Transverse colon (tissue), 4 donors: ENCODE results near the gene EHMT2. TPM values are rescaled to one million over a fixed set of nuclear protein-coding genes. Genes with fewer than 3 reads are reported as not detected.
"Not testable (repeated sequence)": the region's sequence is repeated elsewhere in the genome, so short reads cannot be mapped to it uniquely, and the experiment has no call there.

Experiments used
- DNase-seq: peaks from one replicate; pipeline ENCODE4 v3.0.0-alpha.2; 2019
- H3K27ac ChIP-seq, 4 donors: fragments of 200-600 bp; sonication (generic); 2 replicates each; pipeline ENCODE4 v1.5.1; 2016 to 2018; ENCODE audit warnings: inconsistent platforms in 4 of 4
- H3K27me3 ChIP-seq: fragments of 200-600 bp; sonication (generic); 2 replicates; pipeline ENCODE4 v1.5.1; 2017; ENCODE audit warnings: inconsistent platforms
- H3K36me3 ChIP-seq, 4 donors: fragments of 200-600 bp; sonication (generic); 2 replicates each; pipeline ENCODE4 v1.5.1; 2017 to 2019; ENCODE audit warnings: inconsistent platforms in 4 of 4
- H3K4me1 ChIP-seq, 4 donors: fragments of 200-600 bp; sonication (generic); 2 replicates each; pipeline ENCODE4 v1.5.1; 2017 to 2020; ENCODE audit warnings: inconsistent platforms in 4 of 4
- H3K4me3 ChIP-seq, 4 donors: fragments of 200-600 bp; sonication (generic); 1 replicate in 1 of 4; 2 replicates in 3 of 4; pipeline versions ENCODE4 v1.5.1 to v1.6.1; 2017 to 2019; ENCODE audit warnings: inconsistent platforms in 4 of 4
- H3K9me3 ChIP-seq, 2 donors: fragments of 200-600 bp; sonication (generic); 2 replicates each; pipeline ENCODE4 v1.5.1; 2017 to 2019; ENCODE audit warnings: inconsistent platforms in 2 of 2
- EP300 ChIP-seq: sonication (generic); formaldehyde crosslinking; IDR thresholded peaks from one replicate; pipeline ENCODE4 v1.6.1; 2017; ENCODE audit warnings: antibody characterized with exemption, low read depth
- POLR2A ChIP-seq: fragments of 450-650 bp; IDR thresholded peaks from one replicate; pipeline ENCODE4 v1.6.1; 2016; ENCODE audit warnings: antibody characterized with exemption, mild to moderate bottlenecking, moderate library complexity
- POLR2AphosphoS5 ChIP-seq, 3 donors: sonication (generic); formaldehyde crosslinking; IDR thresholded peaks; one replicate each; pipeline ENCODE4 v1.6.1; 2016; ENCODE audit warnings: antibody characterized with exemption in 3 of 3
- WGBS, 2 donors: methylation state at CpG; one replicate each; pipeline ENCODE4 v1.1.5; 2018; ENCODE audit warnings: low coverage in 1 of 2; 5-methylcytosine and 5-hydroxymethylcytosine counted together
- in situ Hi-C, 4 donors: fragments of 200-750 bp; cut with MboI; loops; one replicate each; pipeline versions ENCODE4 v1.15.0 to v1.15.1; 2017; ENCODE audit warnings: low sequenced_read_pairs in 3 of 4, low pct_ligation_motif_present in 1 of 4, low pct_unique_long_range_greater_than_20kb in 1 of 4
- intact Hi-C: fragments of 100-400 bp; cut with DNase I; formaldehyde crosslinking; loops from one replicate; pipeline ENCODE4 v1.15.1; 2023; ENCODE audit warnings: low total_unique reads
- total RNA-seq, 4 donors: library from RNA; depleted of rRNA; stranded (reverse); fragments of >200 nt; gene quantifications; one replicate each; pipeline ENCODE4 v1.1.0, GENCODE V29; 2016
- TF ChIP-seq, protein P1 (sequence below), 5 experiments: fragments of 200-600 bp in 3 of 5; fragments of 450-650 bp in 2 of 5; sonication (generic) in 3 of 5; IDR thresholded peaks; 1 replicate in 2 of 5; 2 replicates in 3 of 5; pipeline ENCODE4 v1.5.1; 2016 to 2017; ENCODE audit warnings: antibody characterized with exemption in 5 of 5, inconsistent platforms in 3 of 5, mild to moderate bottlenecking in 2 of 5, moderate library complexity in 1 of 5

The EHMT2 gene
- total RNA-seq, 4 donors from 2014 or later, result 25.9 to 33.3 (median 27.9) TPM

GRCh38 chr6:31915351-31915750, 17.9 kb upstream of the EHMT2 start:
- in situ Hi-C loops (no loop called here), intact Hi-C loops (no loop called here)
- TF ChIP-seq, protein P1, sequence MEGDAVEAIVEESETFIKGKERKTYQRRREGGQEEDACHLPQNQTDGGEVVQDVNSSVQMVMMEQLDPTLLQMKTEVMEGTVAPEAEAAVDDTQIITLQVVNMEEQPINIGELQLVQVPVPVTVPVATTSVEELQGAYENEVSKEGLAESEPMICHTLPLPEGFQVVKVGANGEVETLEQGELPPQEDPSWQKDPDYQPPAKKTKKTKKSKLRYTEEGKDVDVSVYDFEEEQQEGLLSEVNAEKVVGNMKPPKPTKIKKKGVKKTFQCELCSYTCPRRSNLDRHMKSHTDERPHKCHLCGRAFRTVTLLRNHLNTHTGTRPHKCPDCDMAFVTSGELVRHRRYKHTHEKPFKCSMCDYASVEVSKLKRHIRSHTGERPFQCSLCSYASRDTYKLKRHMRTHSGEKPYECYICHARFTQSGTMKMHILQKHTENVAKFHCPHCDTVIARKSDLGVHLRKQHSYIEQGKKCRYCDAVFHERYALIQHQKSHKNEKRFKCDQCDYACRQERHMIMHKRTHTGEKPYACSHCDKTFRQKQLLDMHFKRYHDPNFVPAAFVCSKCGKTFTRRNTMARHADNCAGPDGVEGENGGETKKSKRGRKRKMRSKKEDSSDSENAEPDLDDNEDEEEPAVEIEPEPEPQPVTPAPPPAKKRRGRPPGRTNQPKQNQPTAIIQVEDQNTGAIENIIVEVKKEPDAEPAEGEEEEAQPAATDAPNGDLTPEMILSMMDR (IDR thresholded peaks at IDR 0.05), result no peak
- TF ChIP-seq POLR2AphosphoS5 (IDR thresholded peaks at IDR 0.05) (no peak), POLR2A (no peak), EP300 (no peak)
- Histone ChIP-seq H3K4me3 (no peak overlapping the region), H3K36me3 (no peaks in the 10 kb centered on the region), H3K27ac (no peak overlapping the region), H3K9me3 (no peaks in the 10 kb centered on the region), H3K4me1 (peaks cover 0 to 7% (median 0%) of the 10 kb centered on the region in 4 donors), H3K27me3 (no peaks in the 10 kb centered on the region)
- DNase-seq, result no peak

- Histone ChIP-seq H3K4me1 (peaks cover 0 to 7% (median 0%) of the 10 kb centered on the region in 4 donors), H3K36me3 (no peaks in the 10 kb centered on the region), H3K4me3 (no peak overlapping the region), H3K27me3 (no peaks in the 10 kb centered on the region), H3K9me3 (no peaks in the 10 kb centered on the region), H3K27ac (no peak overlapping the region)
- no peak for TF ChIP-seq EP300
- no peak for TF ChIP-seq POLR2AphosphoS5 (IDR thresholded peaks at IDR 0.05)
- TF ChIP-seq, protein P1 (IDR thresholded peaks at IDR 0.05), result no peak
- TF ChIP-seq POLR2A, result no peak
- in situ Hi-C loops (no loop called here), intact Hi-C loops (no loop called here)
- no peak for DNase-seq
- WGBS, 2 donors, result 77 to 84% methylated on average over 7 to 11 of the region's 11 CpGs
Observed at GRCh38 chr6:31911826-31912585, 14.5 kb upstream of the EHMT2 start.

- H3K36me3 ChIP-seq, intact Hi-C loops, H3K9me3 ChIP-seq, H3K4me3 ChIP-seq, H3K27ac ChIP-seq, H3K4me1 ChIP-seq, H3K27me3 ChIP-seq, DNase-seq: not testable (repeated sequence)
- in situ Hi-C loops, result loop anchor here in 1 of 4 donors (10.0 kb wide), 1 partner anchor 46 kb away; the partner anchor contains the start of genes NELFE and SKIC2
- WGBS, 2 donors, result 76 to 89% methylated on average over 4 to 7 of the region's 7 CpGs
Observed at GRCh38 chr6:31909298-31909697, 11.8 kb upstream of the EHMT2 start.

DNA sequence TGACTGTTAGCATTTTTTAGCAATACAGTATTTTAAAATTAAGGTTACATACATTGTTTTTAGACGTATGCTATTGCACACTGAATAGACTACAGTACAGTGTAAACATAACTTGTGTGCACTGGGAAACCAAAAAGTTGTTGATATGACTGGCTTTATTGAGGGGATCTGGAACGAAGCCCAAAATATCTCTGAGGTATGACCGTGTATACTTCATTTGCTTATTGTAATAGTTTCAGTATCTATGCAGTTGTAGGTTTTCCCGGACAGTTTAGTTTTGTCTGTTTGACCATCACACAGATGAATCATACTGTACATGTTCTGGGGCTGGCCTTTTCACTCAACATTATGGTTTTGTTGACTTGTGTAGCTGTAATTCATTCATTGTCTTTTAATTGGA, 11.3 kb upstream of the EHMT2 start:
- H3K4me3 ChIP-seq, result no peak overlapping the region
- TF ChIP-seq EP300 (no peak), POLR2A (no peak), POLR2AphosphoS5 (IDR thresholded peaks at IDR 0.05) (no peak)
- TF ChIP-seq, protein P1 (IDR thresholded peaks at IDR 0.05), result no peak
- H3K27ac ChIP-seq, result no peak overlapping the region
- H3K36me3 ChIP-seq, result no peaks in the 10 kb centered on the region
- in situ Hi-C loops (loop anchor here in 1 of 4 donors (10.0 kb wide), 1 partner anchor 46 kb away; the partner anchor contains the start of genes NELFE and SKIC2), intact Hi-C loops (no loop called here)
- H3K4me1 ChIP-seq, result peaks cover 0 to 7% (median 0%) of the 10 kb centered on the region in 4 donors
- 8 to 22% methylated on average over 4 of the region's 4 CpGs for WGBS, 2 donors
- H3K9me3 ChIP-seq, result no peaks in the 10 kb centered on the region
- DNase-seq, result no peak
- no peaks in the 10 kb centered on the region for H3K27me3 ChIP-seq

- intact Hi-C loops, H3K4me1 ChIP-seq, DNase-seq, H3K9me3 ChIP-seq, H3K27me3 ChIP-seq, H3K36me3 ChIP-seq, H3K4me3 ChIP-seq, H3K27ac ChIP-seq: not testable (repeated sequence)
- WGBS, 2 donors, result 40 to 80% methylated on average over 1 to 5 of the region's 5 CpGs
- in situ Hi-C loops, result loop anchor here in 1 of 4 donors (10.0 kb wide), 1 partner anchor 47 kb away; the partner anchor contains the start of genes NELFE and SKIC2
Observed at GRCh38 chr6:31908255-31908654, 10.8 kb upstream of the EHMT2 start.
